ENCODE results near the gene SETD1B. TPM values are rescaled to one million over a fixed set of nuclear protein-coding genes. Genes with fewer than 3 reads are reported as not detected.

Gene SETD1B
- total and polyA plus RNA-seq, 2 of the 4 experiments (the other 2 are of a cell fraction): 0.90 to 5.1 TPM

DNA sequence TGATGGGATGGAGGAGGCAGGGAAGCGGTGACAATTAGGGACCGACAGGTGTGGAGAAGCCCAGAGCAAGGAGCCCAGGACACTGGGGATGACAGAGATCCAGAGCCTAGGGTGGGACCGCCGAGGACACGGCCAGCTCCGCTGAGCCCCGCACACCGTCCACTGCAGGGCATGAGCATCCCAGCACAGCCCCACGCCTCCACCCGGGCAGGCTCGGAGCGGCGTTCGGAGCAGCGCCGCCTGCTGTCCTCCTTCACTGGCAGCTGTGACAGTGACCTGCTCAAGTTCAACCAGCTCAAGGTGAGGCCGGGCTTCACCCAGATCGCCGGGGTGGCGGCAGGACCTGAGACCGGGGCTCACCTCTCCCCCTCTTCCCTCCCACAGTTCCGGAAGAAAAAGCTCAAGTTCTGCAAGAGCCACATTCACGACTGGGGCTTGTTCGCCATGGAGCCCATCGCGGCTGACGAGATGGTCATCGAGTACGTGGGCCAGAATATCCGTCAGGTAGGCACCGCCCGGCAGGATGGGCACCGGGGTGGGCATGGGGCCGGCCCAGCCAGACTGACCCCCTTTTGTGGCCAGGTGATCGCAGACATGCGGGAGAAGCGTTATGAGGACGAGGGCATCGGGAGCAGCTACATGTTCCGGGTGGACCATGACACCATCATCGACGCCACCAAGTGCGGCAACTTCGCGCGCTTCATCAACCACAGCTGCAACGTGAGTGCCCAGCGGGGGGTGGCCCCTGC is 23.7 kb downstream of the SETD1B start (continued):
- no peak for TF ChIP-seq POLR2A (IDR thresholded peaks at IDR 0.05; ENCODE audit: low read depth, low read length)
- no peak for TF ChIP-seq MAZ (IDR thresholded peaks at IDR 0.05; ENCODE audit: borderline replicate concordance, low read depth, low read length)
- TF ChIP-seq CHD1 (IDR thresholded peaks at IDR 0.05; ENCODE audit: low read depth, low read length): no peak
- TF ChIP-seq FOS (IDR thresholded peaks at IDR 0.05; ENCODE audit: low read depth, low read length): no peak
- TF ChIP-seq MAFK (IDR thresholded peaks at IDR 0.05; ENCODE audit: low read depth, low read length): no peak
- TF ChIP-seq RAD21 (IDR thresholded peaks at IDR 0.05; ENCODE audit: low read length): no peak

GRCh38 chr12:121828306-121828705 is 24.5 kb downstream of the SETD1B start:
- dilution Hi-C loops (cut with HindIII; ENCODE audit: low sequenced_read_pairs, unreplicated experiment): no loop called here
- Histone ChIP-seq H2BK120ac (ENCODE audit: low read depth, low read length) (no peak overlapping the region), H2AK9ac (replicated peaks; ENCODE audit: low read depth, low read length, poor library complexity) (no peak overlapping the region), H4K20me1 (ENCODE audit: insufficient read depth, low read length) (peaks cover 6% of the 10 kb centered on the region), H4K91ac (ENCODE audit: insufficient read depth, low read depth, low read length) (no peak overlapping the region), H3K23ac (ENCODE audit: low read depth, low read length) (no peak overlapping the region), H2AK5ac (ENCODE audit: low read depth, low read length) (no peak overlapping the region), H3K27ac (ENCODE audit: insufficient read depth, low read length) (no peak overlapping the region), H3K4me3 (ENCODE audit: insufficient read depth, low read depth, low read length) (no peak overlapping the region), H4K8ac (ENCODE audit: low read depth in 2 of 2, low read length in 2 of 2) (no peak overlapping the region), H2BK15ac (ENCODE audit: low read depth, low read length) (no peak overlapping the region), H3K9me1 (ENCODE audit: insufficient read depth, low read length) (no peaks in the 10 kb centered on the region), H3K14ac (replicated peaks; ENCODE audit: low read depth, low read length) (no peak overlapping the region), H3K9me3 (ENCODE audit: control insufficient read depth, insufficient read depth, low read length) (no peaks in the 10 kb centered on the region), H3K79me1 (ENCODE audit: low read depth in 1 of 2, low read length in 2 of 2) (peaks cover 20 to 48% of the 10 kb centered on the region in 2 experiments), H3K9ac (ENCODE audit: low read depth, low read length) (no peak overlapping the region), H3K4me1 (ENCODE audit: control insufficient read depth, insufficient read depth, low read length) (no peaks in the 10 kb centered on the region), H3K56ac (ENCODE audit: extremely low read depth, insufficient read depth, low read length) (no peak overlapping the region), H3K4ac (ENCODE audit: low read depth, low read length) (no peak overlapping the region), H3K27me3 (ENCODE audit: control insufficient read depth, insufficient read depth, low read length) (no peaks in the 10 kb centered on the region), H2AFZ (replicated peaks; ENCODE audit: low read length, poor library complexity) (no peak overlapping the region), H2BK20ac (ENCODE audit: low read depth, low read length) (no peak overlapping the region), H2BK5ac (ENCODE audit: low read depth, low read length, poor library complexity, severe bottlenecking) (no peak overlapping the region), H3K36me3 (ENCODE audit: control insufficient read depth, insufficient read depth, low read length) (peaks cover 66% of the 10 kb centered on the region), H3K4me2 (ENCODE audit: low read depth, low read length) (no peak overlapping the region), H4K5ac (ENCODE audit: low read depth, low read length) (no peak overlapping the region), H3K18ac (ENCODE audit: low read depth, low read length) (no peak overlapping the region)
- ChIA-PET CTCF (no interaction called here), POLR2A (ENCODE audit: unreplicated experiment) (no interaction called here)
- BruUV-seq (replicated peaks): no TSS peak
- in situ Hi-C loops (cut with MboI; ENCODE audit: low sequenced_read_pairs): no loop called here
- ATAC-seq (ENCODE audit: low read depth) (no peak), DNase-seq (no peak)
- 95% methylated on average over 3 of the region's 8 CpGs; no CpG with 5 or more reads in 1 of the 2 experiments for WGBS, 2 experiments (ENCODE audit: extremely low coverage in 2 of 2, insufficient read length in 1 of 2)
- intact Hi-C loops (cut with micrococcal nuclease): no loop called here
- TF ChIP-seq, protein P1, sequence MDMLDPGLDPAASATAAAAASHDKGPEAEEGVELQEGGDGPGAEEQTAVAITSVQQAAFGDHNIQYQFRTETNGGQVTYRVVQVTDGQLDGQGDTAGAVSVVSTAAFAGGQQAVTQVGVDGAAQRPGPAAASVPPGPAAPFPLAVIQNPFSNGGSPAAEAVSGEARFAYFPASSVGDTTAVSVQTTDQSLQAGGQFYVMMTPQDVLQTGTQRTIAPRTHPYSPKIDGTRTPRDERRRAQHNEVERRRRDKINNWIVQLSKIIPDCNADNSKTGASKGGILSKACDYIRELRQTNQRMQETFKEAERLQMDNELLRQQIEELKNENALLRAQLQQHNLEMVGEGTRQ (IDR thresholded peaks at IDR 0.05; ENCODE audit: low read depth, low read length): no peak
- no peak for TF ChIP-seq SMC3 (IDR thresholded peaks at IDR 0.05; ENCODE audit: low read depth, low read length)
- no peak for TF ChIP-seq RCOR1 (IDR thresholded peaks at IDR 0.05; ENCODE audit: insufficient replicate concordance, low read length)
- TF ChIP-seq MAFK (IDR thresholded peaks at IDR 0.05; ENCODE audit: low read depth, low read length): no peak
- no peak for TF ChIP-seq BHLHE40 (IDR thresholded peaks at IDR 0.05; ENCODE audit: low read depth, low read length)
- no peak for TF ChIP-seq CHD1 (IDR thresholded peaks at IDR 0.05; ENCODE audit: low read depth, low read length)
- TF ChIP-seq POLR2A (IDR thresholded peaks at IDR 0.05; ENCODE audit: low read depth, low read length): no peak
- no peak for TF ChIP-seq FOS (IDR thresholded peaks at IDR 0.05; ENCODE audit: low read depth, low read length)
- TF ChIP-seq RFX5 (IDR thresholded peaks at IDR 0.05; ENCODE audit: low read depth, low read length): no peak
- TF ChIP-seq CTCF (conservative IDR thresholded peaks at IDR 0.05; ENCODE audit: low read depth, low read length): no peak
- no peak for TF ChIP-seq MXI1 (IDR thresholded peaks at IDR 0.05; ENCODE audit: borderline replicate concordance, low read depth, low read length)
- TF ChIP-seq NFE2L2 (IDR thresholded peaks at IDR 0.05; ENCODE audit: low read depth, low read length): no peak
- no peak for TF ChIP-seq CEBPB (IDR thresholded peaks at IDR 0.05; ENCODE audit: low read depth, low read length)
- no peak for TF ChIP-seq MAZ (IDR thresholded peaks at IDR 0.05; ENCODE audit: borderline replicate concordance, low read depth, low read length)

Data from IMR-90 (cell line).